Panc1 (cell line): ENCODE results near the gene PFKFB3.

Experiments
- CTCF ChIP-seq: fragments of 450-650 bp; IDR thresholded peaks from 2 replicates; pipeline ENCODE4 v1.5.1; 2017; ENCODE audit warnings: mild to moderate bottlenecking
- POLR2AphosphoS5 ChIP-seq: IDR thresholded peaks from 2 replicates; pipeline ENCODE4 v1.6.1; 2012; ENCODE audit warnings: mild to moderate bottlenecking, low read depth, low read length, moderate library complexity
- REST ChIP-seq, 2 experiments: IDR thresholded peaks; 2 replicates each; pipeline ENCODE4 v1.6.1; 2011 to 2012; ENCODE audit warnings: low read depth in 2 of 2, control low read depth in 1 of 2, low read length in 1 of 2, mild to moderate bottlenecking in 1 of 2, moderate library complexity in 1 of 2; ENCODE audit not compliant: insufficient read depth in 1 of 2

- TF ChIP-seq CTCF (no peak), REST (IDR thresholded peaks at IDR 0.05; ENCODE audit: insufficient read depth in 1 of 2, low read depth in 2 of 2, low read length in 1 of 2) (no peak), POLR2AphosphoS5 (no peak)
Measured at GRCh38 chr10:6178581-6178980, 24.2 kb upstream of the PFKFB3 start.
